CD4-positive, CD25-positive, alpha-beta regulatory T cell (primary cell): Measurements from ENCODE around the gene CDK5. TPM values are rescaled to one million over a fixed set of nuclear protein-coding genes. Genes with fewer than 3 reads are reported as not detected.

Experiments used
- ATAC-seq, 2 donors: fragments of 150-1000 bp; cut with Tn5 transposase; one replicate each; pipeline ENCODE4 v1.10.0; 2021; ENCODE audit warnings: low read depth in 2 of 2, moderate number of reproducible peaks in 2 of 2, moderate library complexity in 1 of 2
- DNase-seq, 3 donors: peaks; one replicate each; pipeline versions ENCODE4 v3.0.0 to v3.0.0-alpha.2; 2012 to 2022; ENCODE audit warnings: mixed read lengths in 1 of 3
- H3K27ac ChIP-seq: one replicate; pipeline ENCODE4 v1.7.0; 2013; ENCODE audit warnings: mild to moderate bottlenecking, low read length; ENCODE audit not compliant: insufficient read depth, poor library complexity, severe bottlenecking
- H3K27me3 ChIP-seq: one replicate; pipeline ENCODE4 v1.7.0; 2013; ENCODE audit warnings: low read length; ENCODE audit not compliant: control insufficient read depth, insufficient read depth
- H3K36me3 ChIP-seq: one replicate; pipeline ENCODE4 v1.7.0; 2013; ENCODE audit warnings: mild to moderate bottlenecking, low read length, moderate library complexity; ENCODE audit not compliant: control insufficient read depth, insufficient read depth
- H3K4me1 ChIP-seq: 2 replicates; pipeline ENCODE4 v1.7.0; 2013; ENCODE audit warnings: mild to moderate bottlenecking, low read length; ENCODE audit not compliant: insufficient read depth, control insufficient read depth, poor library complexity, severe bottlenecking
- H3K4me3 ChIP-seq: one replicate; pipeline ENCODE4 v1.7.0; 2013; ENCODE audit warnings: low read depth, mild to moderate bottlenecking, low read length, moderate library complexity
- H3K9me3 ChIP-seq, 2 experiments: 1 replicate in 1 of 2; 2 replicates in 1 of 2; pipeline ENCODE4 v1.7.0; 2013; ENCODE audit warnings: low read length in 2 of 2, mild to moderate bottlenecking in 1 of 2, moderate library complexity in 1 of 2; ENCODE audit not compliant: control insufficient read depth in 2 of 2
- H3K27ac Mint-ChIP-seq, 3 donors: one replicate each; pipeline ENCODE4 v1.8.0; 2020 to 2022; ENCODE audit warnings: mild to moderate bottlenecking in 3 of 3, mixed read lengths in 3 of 3, moderate library complexity in 2 of 3
- H3K27me3 Mint-ChIP-seq: one replicate; pipeline ENCODE4 v1.8.0; 2022; ENCODE audit warnings: mild to moderate bottlenecking, mixed read lengths
- H3K36me3 Mint-ChIP-seq: one replicate; pipeline ENCODE4 v1.8.0; 2020; ENCODE audit warnings: mixed read lengths
- H3K4me1 Mint-ChIP-seq, 4 donors: one replicate each; pipeline ENCODE4 v1.8.0; 2020 to 2022; ENCODE audit warnings: mixed read lengths in 4 of 4, mild to moderate bottlenecking in 1 of 4
- H3K4me3 Mint-ChIP-seq, 4 donors: one replicate each; pipeline ENCODE4 v1.8.0; 2020 to 2022; ENCODE audit warnings: mild to moderate bottlenecking in 4 of 4, mixed read lengths in 4 of 4, moderate library complexity in 3 of 4
- H3K9me3 Mint-ChIP-seq, 7 donors: one replicate each; pipeline ENCODE4 v1.8.0; 2020 to 2022; ENCODE audit warnings: mixed read lengths in 7 of 7, mild to moderate bottlenecking in 3 of 7, moderate library complexity in 2 of 7
- polyA plus RNA-seq, 4 donors: library from polyadenylated mRNA; unstranded; fragments of 300-500 nt; fragmentation: Illumina TruSeq; gene quantifications; one replicate each; pipeline ENCODE4 v1.2.3, GENCODE V29; 2021
- total RNA-seq: library from RNA; stranded (reverse); gene quantifications from one replicate; pipeline ENCODE4 v1.2.3, GENCODE V29; 2022

The CDK5 gene
- total and polyA plus RNA-seq, 5 donors from 2014 or later: 7.6 to 20.7 (median 16.1) TPM

DNA sequence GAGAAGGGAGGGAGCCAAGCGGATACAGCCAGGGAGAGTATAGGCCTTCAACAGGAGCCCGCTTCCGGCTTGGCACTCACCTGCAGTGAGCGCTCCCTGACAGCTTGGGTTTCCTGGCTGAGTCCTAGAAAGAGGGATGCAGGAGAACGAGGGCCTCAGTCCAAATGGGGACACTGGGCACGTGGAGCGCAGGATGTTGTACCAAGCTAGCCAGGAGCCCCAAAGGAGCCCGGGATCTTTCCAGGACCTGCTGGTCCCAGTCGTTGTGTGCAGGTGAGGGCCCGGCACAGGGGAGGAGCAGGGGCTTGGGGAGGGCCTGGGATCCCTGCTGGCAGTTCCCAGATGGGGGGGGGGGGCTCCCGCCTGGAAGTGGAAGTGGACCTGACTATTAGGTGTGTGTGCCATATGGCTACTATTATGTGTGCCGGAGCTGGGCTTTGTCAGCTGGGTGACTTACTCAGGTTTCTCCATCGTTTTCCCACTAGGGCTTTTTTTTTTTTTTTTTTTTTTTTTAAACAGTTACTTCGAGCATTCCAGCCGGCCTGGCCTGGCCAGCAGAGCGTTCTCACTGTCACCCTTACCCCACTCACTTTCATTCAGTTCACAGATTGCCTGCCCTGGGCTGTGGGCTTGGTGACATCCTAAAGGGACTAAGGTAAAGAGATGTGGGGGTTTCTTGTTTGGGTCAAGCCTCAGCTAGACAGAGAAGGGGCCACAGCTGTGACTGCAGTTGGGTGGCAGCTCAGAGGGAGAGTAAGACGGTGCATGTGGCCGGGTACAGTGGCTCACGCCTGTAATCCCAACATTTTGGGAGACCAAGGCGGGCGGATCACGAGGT, 32.4 kb upstream of the CDK5 start:
- Histone ChIP-seq H3K4me3 (no peak overlapping the region), H3K27me3 (peaks cover 2% of the 10 kb centered on the region), H3K27ac (no peak overlapping the region), H3K4me1 (peaks cover 21% of the 10 kb centered on the region), H3K36me3 (no peaks in the 10 kb centered on the region), H3K9me3 (no peaks in the 10 kb centered on the region)
- no peaks in the 10 kb centered on the region for H3K36me3 Mint-ChIP-seq
- peak overlapping the region in 1 of 4 donors; percentile 79 for H3K4me3 Mint-ChIP-seq
- DNase-seq: no peak
- no peak overlapping the region for H3K27ac Mint-ChIP-seq
- no peak for ATAC-seq
- peaks cover 0 to 42% (median 8%) of the 10 kb centered on the region in 4 donors for H3K4me1 Mint-ChIP-seq
- H3K9me3 Mint-ChIP-seq: peaks cover 0 to 2% (median 0%) of the 10 kb centered on the region in 7 donors
- H3K27me3 Mint-ChIP-seq: peaks cover 36% of the 10 kb centered on the region

DNA sequence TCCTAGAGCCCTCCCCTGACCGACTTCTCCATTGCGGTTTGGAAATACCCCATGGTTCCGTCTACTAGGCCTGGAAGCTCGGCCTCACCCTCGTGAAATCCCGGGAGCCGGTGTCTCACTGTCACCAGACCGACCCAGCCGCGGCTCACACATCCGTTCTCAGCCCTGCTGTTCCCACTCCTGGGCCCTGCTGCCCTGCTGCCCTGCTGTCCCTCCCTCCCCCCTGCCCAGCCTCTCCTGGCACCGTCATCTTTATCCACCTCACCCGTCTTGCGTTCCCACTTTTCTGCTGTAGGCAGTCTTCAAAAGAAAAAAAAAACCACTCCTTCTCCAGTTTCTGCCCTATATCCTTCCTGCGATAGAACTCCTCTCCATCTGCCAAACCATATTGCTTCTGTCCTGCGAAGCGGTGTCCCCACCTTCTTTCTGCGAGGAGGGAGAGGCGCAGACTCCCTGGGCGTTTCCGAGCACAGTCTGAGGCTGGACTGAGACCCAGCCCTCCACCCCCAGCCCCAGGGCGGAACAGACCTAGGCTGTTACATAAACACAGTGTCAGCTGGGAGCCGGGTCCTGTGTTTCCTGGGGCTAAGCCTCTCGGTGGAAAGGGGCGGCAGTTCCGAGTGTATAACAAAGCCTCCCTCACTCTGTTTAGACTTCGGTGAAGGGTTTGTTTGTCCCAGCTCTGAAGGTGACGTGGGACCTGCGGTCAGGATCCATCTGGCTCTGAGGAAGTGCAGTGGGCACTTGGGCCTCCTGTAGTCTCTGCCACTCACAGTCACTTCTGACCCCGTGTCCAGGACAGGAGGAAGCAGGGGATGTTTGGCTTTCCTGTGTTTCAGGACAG, 31.4 kb upstream of the CDK5 start:
- Mint-ChIP-seq H3K27ac (peak overlapping the region in 1 of 3 donors; percentile 72), H3K4me3 (peak overlapping the region; percentile 61 to 88 (median 84)), H3K9me3 (peaks cover 0 to 3% (median 0%) of the 10 kb centered on the region in 7 donors), H3K36me3 (no peaks in the 10 kb centered on the region), H3K27me3 (peaks cover 41% of the 10 kb centered on the region), H3K4me1 (peaks cover 4 to 47% (median 14%) of the 10 kb centered on the region in 4 donors)
- H3K4me1 ChIP-seq: peaks cover 21% of the 10 kb centered on the region
- ATAC-seq (peak in 1 of 2 donors; percentile 25), DNase-seq (no peak)
- H3K27me3 ChIP-seq: peaks cover 10% of the 10 kb centered on the region
- no peak overlapping the region for H3K4me3 ChIP-seq
- H3K9me3 ChIP-seq: no peaks in the 10 kb centered on the region
- H3K36me3 ChIP-seq: no peaks in the 10 kb centered on the region
- H3K27ac ChIP-seq: no peak overlapping the region

DNA sequence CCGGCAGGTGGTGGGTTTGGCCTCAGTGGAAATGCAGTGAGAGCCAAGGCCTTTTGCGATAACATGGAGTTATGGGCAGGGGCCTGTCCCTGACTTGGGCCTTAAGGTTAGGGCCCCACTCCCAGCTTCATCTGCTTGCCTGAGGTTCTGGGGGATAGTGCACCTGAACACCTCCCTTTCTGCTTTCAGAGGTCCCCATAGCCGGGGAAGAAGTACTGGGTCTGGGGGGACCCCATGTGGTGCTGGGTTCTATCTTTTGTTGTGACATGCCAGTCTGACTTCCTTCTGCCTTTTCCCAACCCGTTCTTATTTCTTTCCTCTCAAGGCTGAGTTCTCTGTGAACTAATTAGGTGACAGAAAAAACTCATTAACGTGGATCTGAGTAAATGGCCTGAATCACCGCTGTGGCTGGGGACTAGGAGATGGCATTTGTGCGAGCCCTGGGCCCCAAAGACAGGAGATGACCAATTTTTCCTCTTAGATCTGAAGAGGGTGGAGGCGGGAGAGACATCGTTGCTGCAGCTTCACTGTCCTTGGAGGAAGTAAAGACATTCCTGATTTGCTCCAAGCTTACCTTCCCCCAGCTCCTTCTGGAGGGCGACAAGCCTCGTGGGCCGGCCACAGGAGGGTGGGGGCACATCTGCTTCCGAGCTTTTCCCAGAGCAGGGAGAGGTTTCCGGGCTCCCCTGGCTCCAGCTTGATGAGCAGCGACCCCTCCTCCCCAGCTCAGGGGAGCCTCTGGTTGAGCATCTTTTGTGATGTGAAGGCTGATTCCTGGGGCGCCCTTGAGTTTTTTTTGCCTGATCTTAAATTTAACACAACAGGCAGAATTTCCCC, 30.5 kb upstream of the CDK5 start:
- no peak for DNase-seq
- peak overlapping the region in 1 of 3 donors; percentile 71 for H3K27ac Mint-ChIP-seq
- Histone ChIP-seq H3K4me1 (peaks cover 28% of the 10 kb centered on the region), H3K27ac (no peak overlapping the region), H3K27me3 (peaks cover 10% of the 10 kb centered on the region), H3K4me3 (peak overlapping the region; percentile 7), H3K36me3 (no peaks in the 10 kb centered on the region), H3K9me3 (no peaks in the 10 kb centered on the region)
- H3K36me3 Mint-ChIP-seq: no peaks in the 10 kb centered on the region
- ATAC-seq: no peak
- peaks cover 36% of the 10 kb centered on the region for H3K27me3 Mint-ChIP-seq
- H3K9me3 Mint-ChIP-seq: peaks cover 0 to 3% (median 0%) of the 10 kb centered on the region in 7 donors
- H3K4me3 Mint-ChIP-seq: peak overlapping the region; percentile 43 to 75 (median 59)
- peaks cover 4 to 53% (median 17%) of the 10 kb centered on the region in 4 donors for H3K4me1 Mint-ChIP-seq

DNA sequence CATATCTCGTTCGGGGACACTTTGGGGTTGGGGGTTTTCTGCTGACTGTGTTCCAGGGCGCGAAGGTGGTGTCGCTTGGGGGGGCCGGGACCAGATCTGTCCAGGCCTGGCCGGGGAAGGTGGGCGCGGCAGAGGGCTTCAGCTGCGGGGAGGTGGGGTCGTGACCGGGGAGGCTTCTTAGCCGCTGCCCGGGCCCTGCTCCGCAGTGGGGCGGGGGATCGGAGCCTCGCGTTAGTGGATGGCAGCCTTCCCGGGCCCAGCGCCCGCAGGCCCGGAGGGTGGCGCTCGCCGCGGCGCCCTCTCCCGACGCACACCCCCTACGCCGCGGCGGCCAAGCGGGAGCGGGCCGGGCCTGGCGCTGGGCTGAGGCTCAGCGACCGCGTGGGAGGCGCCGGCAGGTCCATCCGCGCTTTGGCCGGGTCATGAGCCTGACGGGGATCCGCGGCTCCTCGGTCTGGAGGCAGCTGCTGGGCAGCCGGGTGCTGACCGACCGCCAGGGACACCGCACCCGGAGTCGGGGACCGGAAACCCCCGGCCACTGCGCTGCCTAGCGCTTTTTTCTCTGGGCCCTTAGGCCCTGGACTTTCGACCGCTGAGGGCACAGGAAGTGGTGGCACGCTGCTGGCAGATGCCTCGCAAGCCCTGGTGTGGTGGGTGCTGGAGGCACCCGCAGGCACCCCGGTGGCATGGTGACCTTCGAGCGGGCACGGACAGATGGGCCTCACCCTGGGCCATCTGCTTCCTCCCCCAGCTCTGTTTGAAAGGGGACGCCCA, 29.7 kb upstream of the CDK5 start:
- no peaks in the 10 kb centered on the region for H3K36me3 Mint-ChIP-seq
- Histone ChIP-seq H3K9me3 (no peaks in the 10 kb centered on the region), H3K27me3 (peaks cover 10% of the 10 kb centered on the region), H3K27ac (peak overlapping the region; percentile 23), H3K36me3 (no peaks in the 10 kb centered on the region), H3K4me3 (peak overlapping the region; percentile 19), H3K4me1 (peaks cover 35% of the 10 kb centered on the region)
- peaks cover 32% of the 10 kb centered on the region for H3K27me3 Mint-ChIP-seq
- peak in 1 of 3 donors; percentile 44 for DNase-seq
- peaks cover 4 to 60% (median 21%) of the 10 kb centered on the region in 4 donors for H3K4me1 Mint-ChIP-seq
- no peak for ATAC-seq
- peaks cover 0 to 3% (median 0%) of the 10 kb centered on the region in 7 donors for H3K9me3 Mint-ChIP-seq
- H3K4me3 Mint-ChIP-seq: peak overlapping the region; percentile 80 to 92 (median 89)
- peak overlapping the region in 2 of 3 donors; percentile 85 to 91 for H3K27ac Mint-ChIP-seq

DNA sequence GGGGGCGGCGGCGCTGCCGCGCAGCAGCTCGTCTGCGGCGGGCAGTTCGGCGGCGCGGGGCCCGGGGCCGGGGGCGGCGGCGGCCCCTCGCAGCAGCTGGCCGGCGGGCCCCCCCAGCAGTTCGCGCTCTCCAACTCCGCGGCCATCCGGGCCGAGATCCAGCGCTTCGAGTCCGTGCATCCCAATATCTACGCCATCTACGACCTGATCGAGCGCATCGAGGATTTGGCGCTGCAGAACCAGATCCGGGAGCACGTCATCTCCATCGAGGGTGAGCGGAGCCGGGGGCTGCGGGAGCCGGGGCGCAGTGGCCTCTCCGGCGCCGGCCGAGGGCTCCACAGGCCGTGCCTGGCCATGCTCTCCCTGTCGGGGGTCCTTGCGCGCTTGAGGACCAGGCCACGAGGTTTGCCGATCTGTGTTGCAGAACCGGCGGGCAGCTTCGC, 29.1 kb upstream of the CDK5 start:
- Histone ChIP-seq H3K36me3 (no peaks in the 10 kb centered on the region), H3K4me3 (peak overlapping the region; percentile 19), H3K27ac (no peak overlapping the region), H3K4me1 (peaks cover 41% of the 10 kb centered on the region), H3K27me3 (peaks cover 10% of the 10 kb centered on the region), H3K9me3 (no peaks in the 10 kb centered on the region)
- H3K4me1 Mint-ChIP-seq: peaks cover 4 to 64% (median 22%) of the 10 kb centered on the region in 4 donors
- peak overlapping the region; percentile 80 to 92 (median 89) for H3K4me3 Mint-ChIP-seq
- DNase-seq (peak in 2 of 3 donors; percentile 26 to 50), ATAC-seq (no peak)
- peaks cover 32% of the 10 kb centered on the region for H3K27me3 Mint-ChIP-seq
- peaks cover 0 to 3% (median 0%) of the 10 kb centered on the region in 7 donors for H3K9me3 Mint-ChIP-seq
- peak overlapping the region in 2 of 3 donors; percentile 85 to 91 for H3K27ac Mint-ChIP-seq
- no peaks in the 10 kb centered on the region for H3K36me3 Mint-ChIP-seq

DNA sequence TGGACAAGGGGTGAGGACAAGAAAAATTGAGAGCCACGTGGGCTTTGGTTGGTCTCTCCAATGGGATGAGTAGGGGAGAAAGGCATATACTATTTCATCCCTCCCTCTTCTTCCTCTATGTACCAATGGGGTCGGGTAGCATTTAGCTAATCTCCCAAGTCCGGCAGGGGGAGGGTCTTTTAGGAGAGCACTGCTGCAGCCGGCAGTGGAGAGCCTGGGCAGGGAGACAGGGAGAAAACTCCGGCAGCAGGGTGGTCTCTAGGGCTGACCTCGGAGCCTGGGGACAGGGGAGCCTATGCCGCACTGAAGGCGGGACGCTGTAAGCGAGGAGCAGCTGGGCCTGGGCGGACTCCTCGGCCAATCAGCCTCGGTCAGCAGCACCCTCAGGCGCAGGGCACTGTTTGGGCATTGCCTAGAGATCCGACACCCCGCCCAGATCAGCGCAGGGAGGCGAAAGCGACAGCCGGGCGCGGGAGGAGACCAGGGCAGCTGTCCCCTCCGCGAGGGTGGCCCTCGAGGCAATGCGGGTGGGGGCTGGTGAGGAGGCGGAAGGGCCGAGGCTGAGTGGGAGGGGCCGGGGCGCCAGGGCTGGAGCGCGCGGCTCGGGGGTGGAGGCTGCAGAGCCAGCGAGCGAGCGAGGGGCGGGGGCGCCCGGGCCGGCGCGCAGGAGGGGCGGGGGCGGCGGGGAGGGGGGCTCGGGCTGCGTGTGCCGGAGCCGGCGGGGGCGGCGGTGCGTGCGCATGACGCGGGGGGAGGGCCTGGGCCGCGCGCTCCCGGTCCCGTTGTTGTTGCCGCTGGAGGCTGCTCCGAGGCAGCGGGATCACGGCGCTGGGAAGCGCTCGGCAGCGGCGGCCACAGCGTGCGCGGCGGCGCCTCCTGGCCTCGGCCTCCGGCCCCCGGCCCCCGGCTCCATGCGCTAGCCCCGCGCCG, 28.3 kb upstream of the CDK5 start, which contains the start of gene AGAP3:
Gene AGAP3 (plus strand): TSS at position 785 of the 930 bp plus-strand sequence. CDS start 267 bp downstream, outside the sequence.
- no peak for ATAC-seq
- Histone ChIP-seq H3K4me3 (peak within 1 kb of the TSS; percentile 19), H3K9me3 (no peaks in the 10 kb centered on the region), H3K36me3 (no peaks in the 10 kb centered on the region), H3K4me1 (peaks cover 49% of the 10 kb centered on the region), H3K27ac (peak within 1 kb of the TSS; percentile 14), H3K27me3 (peaks cover 10% of the 10 kb centered on the region)
- peak within 1 kb of the TSS; percentile 87 to 92 (median 89) for H3K4me3 Mint-ChIP-seq
- H3K9me3 Mint-ChIP-seq: peaks cover 0 to 3% (median 0%) of the 10 kb centered on the region in 7 donors
- H3K4me1 Mint-ChIP-seq: peaks cover 4 to 57% (median 22%) of the 10 kb centered on the region in 4 donors
- no peaks in the 10 kb centered on the region for H3K36me3 Mint-ChIP-seq
- peaks cover 32% of the 10 kb centered on the region for H3K27me3 Mint-ChIP-seq
- H3K27ac Mint-ChIP-seq: peak within 1 kb of the TSS; percentile 87 to 93 (median 91)
- peak; percentile 30 to 59 (median 44) for DNase-seq
